Adrenal gland (tissue), 5 donors: ENCODE measurements around the gene MANSC4.

Experiments used
- CTCF ChIP-seq, 6 experiments: fragments of 450-650 bp in 4 of 6; fragments of 200-600 bp in 2 of 6; sonication (generic) in 1 of 6; IDR thresholded peaks; 1 replicate in 5 of 6; 2 replicates in 1 of 6; pipeline versions ENCODE4 v1.5.1 to v1.8.0; 2016 to 2021; ENCODE audit warnings: antibody characterized with exemption in 6 of 6, mild to moderate bottlenecking in 2 of 6, moderate library complexity in 1 of 6
- POLR2A ChIP-seq, 2 donors: fragments of 450-650 bp; IDR thresholded peaks; one replicate each; pipeline ENCODE4 v1.6.1; 2017; ENCODE audit warnings: antibody characterized with exemption in 2 of 2, mild to moderate bottlenecking in 2 of 2, moderate library complexity in 1 of 2
- donor health status: DM: no; HTN: no; CAD: no.

GRCh38 chr12:27743601-27744000 lies 36.4 kb downstream of the MANSC4 start:
- TF ChIP-seq CTCF (IDR thresholded peaks at IDR 0.05) (no peak), POLR2A (IDR thresholded peaks at IDR 0.05) (no peak)
